ENCODE results near the gene EGFLAM. TPM values are rescaled to one million over a fixed set of nuclear protein-coding genes. Genes with fewer than 3 reads are reported as not detected.

Gene EGFLAM
- total and polyA plus RNA-seq, 10 of the 15 experiments (the other 5 are each of a cell fraction or from before 2014, with no cell fraction given), result 0.37 TPM; not detected in 9

- ChIA-PET SMC1A (ENCODE audit: uncharacterized antibody, unreplicated experiment) (no interaction called here), RAD21 (ENCODE audit: unreplicated experiment) (interaction anchor here (0.8 kb wide), 1 partner anchor 15 kb away, joined by 3 read pairs; no protein-coding TSS in a partner anchor), POLR2A (no interaction called here), CTCF (no interaction called here)
- no peaks in the 10 kb centered on the region for H3K4me1 ChIP-seq (ENCODE audit: control insufficient read depth, insufficient read depth, low read length)
- H3K27me3 ChIP-seq (replicated peaks in 1 of 2; ENCODE audit: control insufficient read depth in 2 of 2, insufficient read depth in 2 of 2, low read length in 1 of 2), result no peaks in the 10 kb centered on the region
- no peaks in the 10 kb centered on the region for H3K79me2 ChIP-seq (ENCODE audit: control insufficient read depth, insufficient read depth, low read length)
- no peaks in the 10 kb centered on the region for H3K9me3 ChIP-seq (replicated peaks; ENCODE audit: control insufficient read depth, insufficient read depth, low read length)
- intact Hi-C loops (cut with micrococcal nuclease; ENCODE audit: unreplicated experiment) (no loop called here), in situ Hi-C loops (cut with MboI) (loop anchor here (25.0 kb wide), 1 partner anchor 660 kb away; no protein-coding TSS in a partner anchor)
- H2AFZ ChIP-seq (ENCODE audit: control insufficient read depth, low read depth, low read length), result no peak overlapping the region
- DNase-seq (ENCODE audit: low read depth, low spot score) (no peak), ATAC-seq (no peak), FAIRE-seq (no peak)
- H3K27ac ChIP-seq (ENCODE audit: control insufficient read depth, insufficient read depth), result no peak overlapping the region
- H3K4me2 ChIP-seq (ENCODE audit: control insufficient read depth, insufficient read depth), result no peak overlapping the region
- no TSS peak for BruUV-seq (replicated peaks)
- no peak overlapping the region for H3K9ac ChIP-seq (ENCODE audit: control insufficient read depth, insufficient read depth, low read length)
- H3K4me3 ChIP-seq, result no peak overlapping the region
- TF ChIP-seq ZNF384 (IDR thresholded peaks at IDR 0.05; ENCODE audit: borderline replicate concordance, low read depth, low read length) (no peak), ZNF274 (IDR thresholded peaks at IDR 0.05; ENCODE audit: insufficient read depth, insufficient read length) (no peak), MAX (IDR thresholded peaks at IDR 0.05; ENCODE audit: low read depth, low read length) (no peak), IKZF2 (IDR thresholded peaks at IDR 0.05) (no peak), ELK1 (IDR thresholded peaks at IDR 0.05; ENCODE audit: low read depth, low read length) (no peak), ASH2L (IDR thresholded peaks at IDR 0.05; ENCODE audit: borderline replicate concordance, low read depth) (no peak), SREBF2 (IDR thresholded peaks at IDR 0.05; ENCODE audit: low read length) (no peak), BCL11A (IDR thresholded peaks at IDR 0.05; ENCODE audit: low read depth, low read length) (no peak), SMAD1 (IDR thresholded peaks at IDR 0.05; ENCODE audit: low read depth, partially characterized antibody) (no peak), YBX1 (IDR thresholded peaks at IDR 0.05) (no peak), POU2F2 (IDR thresholded peaks at IDR 0.05; ENCODE audit: borderline replicate concordance, low read depth, low read length) (no peak), NKRF (conservative IDR thresholded peaks at IDR 0.05) (no peak), MYC (IDR thresholded peaks at IDR 0.05; ENCODE audit: insufficient read depth, insufficient read length, insufficient replicate concordance, low read length, severe bottlenecking) (no peak), E2F4 (IDR thresholded peaks at IDR 0.05; ENCODE audit: low read depth, low read length) (no peak)
- H3K36me3 ChIP-seq (ENCODE audit: control insufficient read depth in 2 of 2, insufficient read depth in 2 of 2, low read length in 1 of 2), result no peaks in the 10 kb centered on the region
- WGBS (ENCODE audit: insufficient coverage, insufficient replicate concordance, low lambda C conversion rate, missing lambda C conversion rate), result 41% methylated on average over 9 of the region's 9 CpGs
- H4K20me1 ChIP-seq (ENCODE audit: control insufficient read depth, insufficient read depth), result no peaks in the 10 kb centered on the region
These were observed 168.9 kb downstream of the EGFLAM start for GRCh38 chr5:38426986-38427950.

All from GM12878 (cell line).